ENCODE data around the gene MAMDC4.

MAMDC4 gene

GRCh38 chr9:136820971-136821825 is 30.9 kb upstream of the MAMDC4 start:
- H3K79me2 ChIP-seq (ENCODE audit: insufficient read depth, low read length): peaks cover 8% of the 10 kb centered on the region; the same call in 1 of the 2 replicates
- no peak overlapping the region for H3K9ac ChIP-seq (ENCODE audit: low read depth, low read length, poor library complexity, severe bottlenecking)
- H4K20me1 ChIP-seq (ENCODE audit: insufficient read depth, low read length, poor library complexity, severe bottlenecking): no peaks in the 10 kb centered on the region
- no peaks in the 10 kb centered on the region for H3K27me3 ChIP-seq (ENCODE audit: insufficient read depth, low read length, poor library complexity, severe bottlenecking)
- H3K4me3 ChIP-seq (ENCODE audit: low read length, poor library complexity, severe bottlenecking): no peak overlapping the region
- no peaks in the 10 kb centered on the region for H3K9me2 ChIP-seq (replicated peaks; ENCODE audit: low read depth, low read length)
- no peak overlapping the region for H3K4me2 ChIP-seq (ENCODE audit: low read depth, low read length, poor library complexity, severe bottlenecking)
- H3K36me3 ChIP-seq (ENCODE audit: insufficient read depth, low read length): peaks cover 16% of the 10 kb centered on the region; the same call in 1 of the 2 replicates
- H2AFZ ChIP-seq (ENCODE audit: low read length): no peak overlapping the region
- TF ChIP-seq, protein P1, sequence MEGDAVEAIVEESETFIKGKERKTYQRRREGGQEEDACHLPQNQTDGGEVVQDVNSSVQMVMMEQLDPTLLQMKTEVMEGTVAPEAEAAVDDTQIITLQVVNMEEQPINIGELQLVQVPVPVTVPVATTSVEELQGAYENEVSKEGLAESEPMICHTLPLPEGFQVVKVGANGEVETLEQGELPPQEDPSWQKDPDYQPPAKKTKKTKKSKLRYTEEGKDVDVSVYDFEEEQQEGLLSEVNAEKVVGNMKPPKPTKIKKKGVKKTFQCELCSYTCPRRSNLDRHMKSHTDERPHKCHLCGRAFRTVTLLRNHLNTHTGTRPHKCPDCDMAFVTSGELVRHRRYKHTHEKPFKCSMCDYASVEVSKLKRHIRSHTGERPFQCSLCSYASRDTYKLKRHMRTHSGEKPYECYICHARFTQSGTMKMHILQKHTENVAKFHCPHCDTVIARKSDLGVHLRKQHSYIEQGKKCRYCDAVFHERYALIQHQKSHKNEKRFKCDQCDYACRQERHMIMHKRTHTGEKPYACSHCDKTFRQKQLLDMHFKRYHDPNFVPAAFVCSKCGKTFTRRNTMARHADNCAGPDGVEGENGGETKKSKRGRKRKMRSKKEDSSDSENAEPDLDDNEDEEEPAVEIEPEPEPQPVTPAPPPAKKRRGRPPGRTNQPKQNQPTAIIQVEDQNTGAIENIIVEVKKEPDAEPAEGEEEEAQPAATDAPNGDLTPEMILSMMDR (conservative IDR thresholded peaks at IDR 0.05; ENCODE audit: low read length): no peak
- TF ChIP-seq EZH2phosphoT487 (IDR thresholded peaks at IDR 0.05; ENCODE audit: borderline replicate concordance): no peak
- no peaks in the 10 kb centered on the region for H3F3A ChIP-seq (ENCODE audit: low read depth)
- no peaks in the 10 kb centered on the region for H3K9me3 ChIP-seq (ENCODE audit: insufficient read depth, low read depth, low read length)
- no peaks in the 10 kb centered on the region for H3K4me1 ChIP-seq (ENCODE audit: insufficient read depth, low read length, poor library complexity, severe bottlenecking)

GRCh38 chr9:136821826-136822544 is 30.2 kb upstream of the MAMDC4 start:
- no peaks in the 10 kb centered on the region for H3K9me2 ChIP-seq (replicated peaks; ENCODE audit: low read depth, low read length)
- H3K4me2 ChIP-seq (ENCODE audit: low read depth, low read length, poor library complexity, severe bottlenecking): no peak overlapping the region
- no peak overlapping the region for H3K9ac ChIP-seq (ENCODE audit: low read depth, low read length, poor library complexity, severe bottlenecking)
- no peaks in the 10 kb centered on the region for H3K4me1 ChIP-seq (ENCODE audit: insufficient read depth, low read length, poor library complexity, severe bottlenecking)
- peaks cover 18% of the 10 kb centered on the region; the same call in 1 of the 2 replicates for H3K36me3 ChIP-seq (ENCODE audit: insufficient read depth, low read length)
- peaks cover 5% of the 10 kb centered on the region; the same call in 1 of the 2 replicates for H3K79me2 ChIP-seq (ENCODE audit: insufficient read depth, low read length)
- H4K20me1 ChIP-seq (ENCODE audit: insufficient read depth, low read length, poor library complexity, severe bottlenecking): no peaks in the 10 kb centered on the region
- no peaks in the 10 kb centered on the region for H3K27me3 ChIP-seq (ENCODE audit: insufficient read depth, low read length, poor library complexity, severe bottlenecking)
- H3F3A ChIP-seq (ENCODE audit: low read depth): no peaks in the 10 kb centered on the region
- no peak overlapping the region for H3K4me3 ChIP-seq (ENCODE audit: low read length, poor library complexity, severe bottlenecking)
- no peak for TF ChIP-seq EZH2phosphoT487 (IDR thresholded peaks at IDR 0.05; ENCODE audit: borderline replicate concordance)
- TF ChIP-seq, protein P1 (conservative IDR thresholded peaks at IDR 0.05; ENCODE audit: low read length): no peak
- no peaks in the 10 kb centered on the region for H3K9me3 ChIP-seq (ENCODE audit: insufficient read depth, low read depth, low read length)
- H2AFZ ChIP-seq (ENCODE audit: low read length): no peak overlapping the region

- H3K36me3 ChIP-seq (ENCODE audit: insufficient read depth, low read length): peaks cover 18% of the 10 kb centered on the region; the same call in 1 of the 2 replicates
- no peaks in the 10 kb centered on the region for H3K4me1 ChIP-seq (ENCODE audit: insufficient read depth, low read length, poor library complexity, severe bottlenecking)
- H3K4me2 ChIP-seq (ENCODE audit: low read depth, low read length, poor library complexity, severe bottlenecking): no peak overlapping the region
- no peak overlapping the region for H3K9ac ChIP-seq (ENCODE audit: low read depth, low read length, poor library complexity, severe bottlenecking)
- H3K9me2 ChIP-seq (replicated peaks; ENCODE audit: low read depth, low read length): no peaks in the 10 kb centered on the region
- no peaks in the 10 kb centered on the region for H3F3A ChIP-seq (ENCODE audit: low read depth)
- no peaks in the 10 kb centered on the region for H3K27me3 ChIP-seq (ENCODE audit: insufficient read depth, low read length, poor library complexity, severe bottlenecking)
- H4K20me1 ChIP-seq (ENCODE audit: insufficient read depth, low read length, poor library complexity, severe bottlenecking): no peaks in the 10 kb centered on the region
- TF ChIP-seq EZH2phosphoT487 (IDR thresholded peaks at IDR 0.05; ENCODE audit: borderline replicate concordance): no peak
- TF ChIP-seq, protein P1 (conservative IDR thresholded peaks at IDR 0.05; ENCODE audit: low read length): no peak
- no peak overlapping the region for H3K4me3 ChIP-seq (ENCODE audit: low read length, poor library complexity, severe bottlenecking)
- no peaks in the 10 kb centered on the region for H3K79me2 ChIP-seq (ENCODE audit: insufficient read depth, low read length)
- H3K9me3 ChIP-seq (ENCODE audit: insufficient read depth, low read depth, low read length): no peaks in the 10 kb centered on the region
- H2AFZ ChIP-seq (ENCODE audit: low read length): no peak overlapping the region
Measured at GRCh38 chr9:136823136-136824046, 28.8 kb upstream of the MAMDC4 start.
